Measurements from ENCODE around the gene VPS37D. TPM values are rescaled to one million over a fixed set of nuclear protein-coding genes. Genes with fewer than 3 reads are reported as not detected.
A peak's percentile ranks its signal among the peaks of the same experiment; 100 is the strongest.
"Not testable (repeated sequence)": the region's sequence is repeated elsewhere in the genome, so short reads cannot be mapped to it uniquely, and the experiment has no call there.

The VPS37D gene
- total RNA-seq, 2 donors from 2014 or later: 6.1 to 9.1 TPM

- Histone ChIP-seq H3K9ac (ENCODE audit: extremely low read depth, low read length, poor library complexity, severe bottlenecking) (peak within 1 kb of the TSS; percentile 15), H3K4me1 (ENCODE audit: control insufficient read depth, insufficient read depth, low read length) (peaks cover 4% of the 10 kb centered on the region), H3K9me3 (ENCODE audit: control insufficient read depth, low read length) (no peaks in the 10 kb centered on the region), H3K27me3 (ENCODE audit: control insufficient read depth, insufficient read depth, low read length, poor library complexity, severe bottlenecking) (peaks cover 19% of the 10 kb centered on the region), H3K36me3 (ENCODE audit: control insufficient read depth, insufficient read depth, low read length) (no peaks in the 10 kb centered on the region), H3K4me3 (ENCODE audit: low read length) (peak within 1 kb of the TSS; percentile 85), H3K27ac (ENCODE audit: low read depth, low read length) (no peak within 1 kb of the TSS)
- Mint-ChIP-seq H3K9me3 (no peaks in the 10 kb centered on the region), H3K36me3 (ENCODE audit: low read depth) (peaks cover 4% of the 10 kb centered on the region), H3K4me1 (no peaks in the 10 kb centered on the region), H3K4me3 (peak within 1 kb of the TSS; percentile 60), H3K27me3 (ENCODE audit: insufficient read depth) (peaks cover 36% of the 10 kb centered on the region), H3K27ac (no peak within 1 kb of the TSS)
- 0 to 2% methylated on average over 14 to 94 of the region's 96 CpGs for WGBS, 2 experiments (ENCODE audit: insufficient coverage in 1 of 2, insufficient read length in 1 of 2)
- TF ChIP-seq, protein P1, sequence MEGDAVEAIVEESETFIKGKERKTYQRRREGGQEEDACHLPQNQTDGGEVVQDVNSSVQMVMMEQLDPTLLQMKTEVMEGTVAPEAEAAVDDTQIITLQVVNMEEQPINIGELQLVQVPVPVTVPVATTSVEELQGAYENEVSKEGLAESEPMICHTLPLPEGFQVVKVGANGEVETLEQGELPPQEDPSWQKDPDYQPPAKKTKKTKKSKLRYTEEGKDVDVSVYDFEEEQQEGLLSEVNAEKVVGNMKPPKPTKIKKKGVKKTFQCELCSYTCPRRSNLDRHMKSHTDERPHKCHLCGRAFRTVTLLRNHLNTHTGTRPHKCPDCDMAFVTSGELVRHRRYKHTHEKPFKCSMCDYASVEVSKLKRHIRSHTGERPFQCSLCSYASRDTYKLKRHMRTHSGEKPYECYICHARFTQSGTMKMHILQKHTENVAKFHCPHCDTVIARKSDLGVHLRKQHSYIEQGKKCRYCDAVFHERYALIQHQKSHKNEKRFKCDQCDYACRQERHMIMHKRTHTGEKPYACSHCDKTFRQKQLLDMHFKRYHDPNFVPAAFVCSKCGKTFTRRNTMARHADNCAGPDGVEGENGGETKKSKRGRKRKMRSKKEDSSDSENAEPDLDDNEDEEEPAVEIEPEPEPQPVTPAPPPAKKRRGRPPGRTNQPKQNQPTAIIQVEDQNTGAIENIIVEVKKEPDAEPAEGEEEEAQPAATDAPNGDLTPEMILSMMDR (conservative IDR thresholded peaks at IDR 0.05): no peak
- peak; percentile 89 for DNase-seq
These were observed 51.5 kb downstream of the VPS37D start, which contains the start of gene STX1A for GRCh38 chr7:73718905-73719805. Gene STX1A (minus strand): TSS chr7:73719669. CDS start chr7:73719631, 38 bp downstream.

- Mint-ChIP-seq H3K27ac (no peak overlapping the region), H3K4me3 (peak overlapping the region; percentile 60), H3K36me3 (ENCODE audit: low read depth) (peaks cover 4% of the 10 kb centered on the region), H3K27me3 (ENCODE audit: insufficient read depth) (peaks cover 36% of the 10 kb centered on the region), H3K4me1 (no peaks in the 10 kb centered on the region), H3K9me3 (no peaks in the 10 kb centered on the region)
- DNase-seq: no peak
- Histone ChIP-seq H3K4me3 (ENCODE audit: low read length) (peak overlapping the region; percentile 40), H3K36me3 (ENCODE audit: control insufficient read depth, insufficient read depth, low read length) (no peaks in the 10 kb centered on the region), H3K27ac (ENCODE audit: low read depth, low read length) (no peak overlapping the region), H3K9ac (ENCODE audit: extremely low read depth, low read length, poor library complexity, severe bottlenecking) (no peak overlapping the region), H3K27me3 (ENCODE audit: control insufficient read depth, insufficient read depth, low read length, poor library complexity, severe bottlenecking) (peaks cover 19% of the 10 kb centered on the region), H3K9me3 (ENCODE audit: control insufficient read depth, low read length) (no peaks in the 10 kb centered on the region), H3K4me1 (ENCODE audit: control insufficient read depth, insufficient read depth, low read length) (peaks cover 4% of the 10 kb centered on the region)
- 16 to 31% methylated on average over 6 to 16 of the region's 16 CpGs for WGBS, 2 experiments (ENCODE audit: insufficient coverage in 1 of 2, insufficient read length in 1 of 2)
- TF ChIP-seq, protein P1 (conservative IDR thresholded peaks at IDR 0.05): no peak
These were observed 52.2 kb downstream of the VPS37D start for GRCh38 chr7:73719806-73720169.

- H3K36me3 Mint-ChIP-seq (ENCODE audit: low read depth); H3K27ac Mint-ChIP-seq: not testable (repeated sequence)
These were observed 52.8 kb downstream of the VPS37D start for GRCh38 chr7:73720443-73720842.

More at GRCh38 chr7:73720443-73720842, 52.8 kb downstream of the VPS37D start:
- H3K4me3 Mint-ChIP-seq: peak overlapping the region; percentile 60
- 93% methylated on average over 8 to 9 of the region's 9 CpGs for WGBS, 2 experiments (ENCODE audit: insufficient coverage in 1 of 2, insufficient read length in 1 of 2)
- not testable (repeated sequence) for H3K9me3 ChIP-seq (ENCODE audit: control insufficient read depth, low read length); H3K27ac ChIP-seq (ENCODE audit: low read depth, low read length); H3K4me1 Mint-ChIP-seq; H3K4me1 ChIP-seq (ENCODE audit: control insufficient read depth, insufficient read depth, low read length); H3K4me3 ChIP-seq (ENCODE audit: low read length); H3K36me3 ChIP-seq (ENCODE audit: control insufficient read depth, insufficient read depth, low read length); DNase-seq; H3K9me3 Mint-ChIP-seq; H3K9ac ChIP-seq (ENCODE audit: extremely low read depth, low read length, poor library complexity, severe bottlenecking)
- peaks cover 19% of the 10 kb centered on the region for H3K27me3 ChIP-seq (ENCODE audit: control insufficient read depth, insufficient read depth, low read length, poor library complexity, severe bottlenecking)
- H3K27me3 Mint-ChIP-seq (ENCODE audit: insufficient read depth): peaks cover 36% of the 10 kb centered on the region
